OCI-LY1 (cell line): ENCODE data around the gene BAIAP2L1.

Experiments
- CTCF ChIP-seq: fragments of 200-600 bp; sonication (generic), shearing (Covaris generic); IDR thresholded peaks from 2 replicates; pipeline ENCODE4 v1.5.1; 2017; ENCODE audit warnings: mild to moderate bottlenecking, antibody characterized with exemption, low read length, moderate library complexity, mixed read lengths
- EZH2 ChIP-seq: fragments of 200-600 bp; sonication (generic), shearing (Covaris generic); IDR thresholded peaks from 2 replicates; pipeline ENCODE4 v1.8.0; 2017; ENCODE audit warnings: borderline replicate concordance, mixed run types, mild to moderate bottlenecking, antibody characterized with exemption, low read length, moderate library complexity, mixed read lengths

DNA sequence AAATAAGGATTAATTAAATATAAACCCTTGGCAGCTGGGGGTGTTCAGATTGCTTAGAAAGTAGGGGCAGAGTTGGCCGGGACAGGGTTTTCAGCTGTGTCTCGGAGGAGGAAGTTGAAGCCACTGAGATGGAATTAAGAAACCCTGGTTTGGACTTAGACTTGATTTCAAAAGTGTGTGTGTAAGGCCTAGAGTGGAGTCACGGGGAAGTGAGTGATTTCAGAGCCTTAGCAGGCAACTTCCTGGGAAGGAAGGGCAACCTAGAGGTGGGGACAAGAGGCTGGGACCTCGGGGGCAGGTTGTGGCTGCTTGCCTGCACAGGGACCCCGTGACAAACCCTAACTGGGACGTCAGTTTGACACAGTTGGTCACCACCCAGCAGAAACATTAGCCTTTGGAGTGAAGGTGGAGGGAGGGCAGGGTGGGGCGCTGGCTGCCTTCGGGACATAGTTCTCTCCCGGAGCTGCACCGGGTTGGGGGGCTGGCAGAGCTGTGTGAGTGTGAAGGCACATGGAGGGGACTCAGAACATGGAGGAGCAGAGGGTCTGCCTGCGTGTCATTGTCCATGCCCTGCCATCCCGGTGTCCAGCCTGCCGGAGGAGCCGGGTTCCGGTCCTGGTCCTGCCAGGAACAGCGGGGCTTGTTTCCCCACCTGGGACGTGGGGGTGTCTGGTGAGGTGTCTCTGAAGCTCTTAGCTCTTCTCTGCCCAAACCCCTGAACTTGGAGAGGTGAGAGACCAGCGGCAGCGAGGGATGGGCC, 117.6 kb downstream of the BAIAP2L1 start:
- TF ChIP-seq CTCF (no peak), EZH2 (no peak)
